NK-92 (cell line): ENCODE data around the gene OVCH1.
"Not testable (repeated sequence)": the region's sequence is repeated elsewhere in the genome, so short reads cannot be mapped to it uniquely, and the experiment has no call there.

ENCODE experiments used
- DNase-seq: peaks from one replicate; lab custom pipeline; 2025; ENCODE audit not compliant: unreplicated experiment; lab: John Stamatoyannopoulos, UW

The OVCH1 gene

DNA sequence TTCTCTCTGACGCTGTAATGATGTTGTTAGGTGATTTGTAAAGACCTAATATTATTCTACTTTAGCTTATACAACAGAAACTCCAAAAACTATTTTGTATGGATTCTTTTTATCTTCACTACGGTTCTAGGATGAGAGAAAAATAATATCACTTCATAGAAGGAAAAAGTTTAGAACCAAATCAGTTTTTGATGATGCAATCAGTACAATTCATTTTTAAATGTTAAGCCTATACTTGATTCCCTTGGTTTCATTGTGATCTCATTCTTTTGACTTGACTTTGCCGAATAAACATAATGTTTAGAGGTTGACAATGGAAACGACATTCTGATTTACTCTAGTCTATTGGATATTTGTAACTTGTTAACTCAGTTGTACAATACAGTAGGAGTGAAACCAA lies 91.9 kb downstream of the OVCH1 start:
- DNase-seq = no peak

DNA sequence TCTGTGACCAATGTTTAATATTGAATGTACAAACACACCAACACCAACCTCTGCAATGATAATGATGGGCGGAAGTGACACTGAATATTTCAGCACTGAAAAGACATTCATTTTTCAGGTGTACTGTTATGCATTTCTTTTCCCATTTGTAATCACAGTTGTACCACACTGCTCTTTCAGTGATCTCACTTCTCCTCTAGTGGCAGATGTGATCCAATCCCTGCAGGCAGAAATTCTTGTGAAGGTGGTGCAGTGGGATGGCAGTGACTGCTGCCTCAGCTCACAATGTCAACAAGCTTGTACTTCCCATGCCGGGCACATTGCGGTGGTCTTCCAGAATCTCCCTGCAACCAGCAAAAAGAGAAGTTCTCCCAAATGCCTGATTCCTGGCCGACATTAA lies 93.5 kb downstream of the OVCH1 start:
- no peak for DNase-seq

DNA sequence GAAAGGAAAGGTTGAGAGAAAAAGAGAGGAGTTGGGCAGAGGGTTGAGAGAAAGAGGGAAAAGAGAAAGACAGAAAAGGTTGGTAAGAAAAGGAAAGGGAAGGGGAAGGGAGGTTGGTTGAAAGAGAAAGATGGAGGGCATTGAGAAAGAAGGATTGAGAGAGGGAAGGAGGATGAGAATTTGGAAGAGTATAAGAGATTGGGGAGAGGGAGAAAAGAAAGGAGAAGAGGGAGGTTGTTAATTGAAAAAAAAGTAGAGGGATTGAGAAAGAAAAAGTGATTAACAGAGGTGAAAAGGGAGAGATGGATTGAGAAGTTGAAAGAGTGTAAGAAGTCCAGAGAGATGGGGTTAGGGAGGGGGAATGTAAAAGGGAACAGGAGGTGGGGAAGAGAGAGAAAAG lies 95.0 kb downstream of the OVCH1 start:
- no peak for DNase-seq

DNA sequence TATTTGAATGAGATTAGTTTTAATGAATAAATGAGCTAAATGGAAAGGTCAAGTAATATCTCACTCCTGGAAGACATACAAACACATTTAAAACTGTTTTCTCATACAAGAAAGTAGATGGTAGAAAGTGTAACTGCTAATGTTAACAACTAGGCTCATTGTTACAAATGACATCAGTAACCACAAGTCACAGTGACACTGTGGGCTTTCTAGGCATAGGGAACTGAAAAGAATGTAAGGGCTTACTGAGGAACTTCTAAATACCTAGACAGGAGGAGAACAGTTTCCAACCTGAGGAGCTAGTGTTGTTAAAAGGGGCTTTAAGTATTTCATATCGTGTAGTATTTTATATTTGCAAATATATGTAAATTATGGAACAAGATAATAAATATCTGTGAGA lies 99.0 kb downstream of the OVCH1 start:
- no peak for DNase-seq

DNA sequence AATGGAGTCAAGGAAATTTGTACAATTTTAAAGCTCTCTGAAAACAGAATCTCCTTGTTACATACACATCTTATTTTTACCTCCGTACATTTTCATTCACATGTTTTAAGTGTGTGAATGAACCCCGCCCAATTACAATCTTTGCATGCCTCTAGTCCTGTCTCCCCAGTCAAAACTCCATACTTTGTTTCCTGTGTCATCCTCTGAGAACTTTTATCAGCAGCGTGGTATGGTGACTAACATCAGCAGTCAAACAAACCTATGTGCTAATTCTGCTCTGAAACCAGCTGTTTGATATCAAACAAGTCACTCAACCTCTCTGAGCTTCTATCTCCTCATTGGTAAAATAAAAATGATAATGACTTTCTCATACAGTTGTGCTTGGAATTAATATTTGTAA lies 100.7 kb downstream of the OVCH1 start:
- DNase-seq = no peak

DNA sequence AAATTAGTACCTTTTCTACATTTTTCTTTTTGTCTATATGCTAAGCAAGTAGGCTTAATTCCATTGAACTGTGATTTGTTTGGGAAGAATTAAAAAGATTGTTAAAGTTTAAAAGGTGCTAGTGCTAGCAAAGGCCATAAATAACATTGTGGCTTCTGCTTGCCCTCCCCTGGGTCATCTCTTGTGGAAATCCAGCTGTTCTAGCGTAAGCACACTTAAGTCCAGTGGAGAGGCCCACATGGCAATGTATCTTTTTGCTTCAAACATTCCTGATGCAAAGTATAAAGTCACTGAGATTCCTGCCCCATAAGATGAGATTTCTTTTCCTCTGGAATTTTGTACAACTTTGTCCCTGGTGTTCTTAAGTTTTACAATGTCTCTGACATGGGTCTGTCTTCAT lies 102.1 kb downstream of the OVCH1 start:
- no peak for DNase-seq

DNA sequence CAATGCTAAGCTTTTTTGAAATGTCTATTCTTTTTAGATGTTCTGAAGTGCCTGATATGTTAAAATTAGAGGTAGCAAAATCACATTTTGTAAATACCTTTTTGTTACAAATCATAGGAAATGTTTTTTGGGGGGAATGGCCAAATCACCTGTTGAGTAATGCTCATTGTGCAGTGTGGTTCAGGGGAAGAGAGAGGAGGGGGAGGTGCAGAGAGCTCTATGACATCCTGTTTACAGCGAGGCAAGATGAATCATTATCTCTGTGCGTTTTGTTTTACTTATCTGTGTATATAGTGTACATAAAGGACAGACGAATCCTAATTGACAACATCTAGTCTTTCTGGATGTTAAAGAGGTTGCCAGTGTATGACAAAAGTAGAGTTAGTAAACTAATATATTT lies 107.1 kb downstream of the OVCH1 start:
- not testable (repeated sequence) for DNase-seq

DNA sequence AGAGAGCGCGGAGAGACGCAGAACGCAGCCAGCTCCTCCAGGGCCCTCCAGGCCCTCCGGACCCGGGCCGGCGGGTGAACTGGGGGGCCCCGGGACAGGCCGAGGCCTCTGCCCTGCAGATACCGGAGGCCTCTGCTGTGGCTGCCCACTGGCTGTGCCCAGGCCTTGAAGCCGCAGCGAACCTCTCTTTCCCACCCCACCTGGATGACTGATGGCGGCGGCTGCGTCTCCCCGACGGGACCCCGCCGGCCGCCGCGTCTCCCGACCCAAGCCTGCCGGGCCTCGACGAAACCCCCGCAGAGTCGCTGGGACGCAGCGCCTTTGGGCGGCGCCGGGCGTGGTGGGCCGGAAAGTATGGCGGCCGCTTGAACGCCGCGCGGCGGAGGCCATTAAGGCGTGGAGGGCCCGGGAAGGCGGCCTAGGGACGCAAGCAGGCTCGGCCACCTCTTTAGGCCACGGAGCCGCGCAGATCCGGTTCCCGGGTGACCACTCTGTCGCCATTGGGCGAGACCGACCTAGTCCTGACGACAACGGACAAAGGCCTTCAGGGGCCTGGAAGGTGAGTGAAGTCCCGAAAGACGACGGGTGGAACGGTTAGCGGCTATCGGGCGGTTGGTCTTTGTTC lies 108.1 kb downstream of the OVCH1 start:
- no peak for DNase-seq

DNA sequence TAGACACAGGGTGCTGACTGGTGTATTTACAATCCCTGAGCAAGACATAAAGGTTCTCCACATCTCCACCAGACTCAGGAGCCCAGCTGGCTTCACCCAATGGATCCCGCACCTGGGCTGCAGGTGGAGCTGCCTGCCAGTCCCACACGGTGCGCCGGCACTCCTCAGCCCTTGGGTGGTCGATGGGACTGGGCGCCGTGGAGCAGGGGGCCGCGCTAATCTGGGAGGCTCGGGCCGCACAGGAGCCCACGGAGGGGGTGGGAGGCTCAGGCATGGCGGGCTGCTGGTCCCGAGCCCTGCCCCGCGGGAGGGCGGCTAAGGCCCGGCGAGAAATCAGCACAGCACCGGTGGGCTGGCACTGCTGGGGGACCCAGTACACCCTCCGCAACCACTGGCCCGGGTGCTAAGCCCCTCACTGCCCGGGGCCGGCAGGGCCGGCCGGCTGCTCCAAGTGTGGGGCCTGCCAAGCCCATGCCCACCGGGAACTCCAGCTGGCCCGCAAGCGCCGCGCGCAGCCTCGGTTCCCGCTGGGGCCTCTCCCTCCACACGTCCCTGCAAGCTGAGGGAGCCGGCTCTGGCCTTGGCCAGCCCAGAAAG lies 111.3 kb downstream of the OVCH1 start:
- DNase-seq = not testable (repeated sequence)

DNA sequence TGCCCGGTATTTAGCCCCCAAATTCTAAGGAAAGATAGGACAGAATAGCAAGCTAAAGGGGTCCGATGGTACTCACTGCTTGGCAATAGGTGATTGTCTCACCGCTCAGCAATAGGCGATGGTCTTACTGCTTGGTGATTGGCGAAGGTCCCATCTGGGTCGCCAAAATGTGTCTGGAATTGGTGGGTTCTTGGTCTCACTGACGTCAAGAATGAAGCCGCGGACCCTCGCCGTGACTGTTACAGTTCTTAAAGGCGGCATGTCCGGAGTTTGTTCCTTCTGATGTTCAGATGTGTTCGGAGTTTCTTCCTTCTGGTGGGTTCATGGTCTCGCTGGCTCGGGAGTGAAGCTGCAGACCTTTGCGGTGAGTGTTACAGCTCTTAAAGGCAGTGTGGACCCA lies 112.3 kb downstream of the OVCH1 start:
- DNase-seq = not testable (repeated sequence)

DNA sequence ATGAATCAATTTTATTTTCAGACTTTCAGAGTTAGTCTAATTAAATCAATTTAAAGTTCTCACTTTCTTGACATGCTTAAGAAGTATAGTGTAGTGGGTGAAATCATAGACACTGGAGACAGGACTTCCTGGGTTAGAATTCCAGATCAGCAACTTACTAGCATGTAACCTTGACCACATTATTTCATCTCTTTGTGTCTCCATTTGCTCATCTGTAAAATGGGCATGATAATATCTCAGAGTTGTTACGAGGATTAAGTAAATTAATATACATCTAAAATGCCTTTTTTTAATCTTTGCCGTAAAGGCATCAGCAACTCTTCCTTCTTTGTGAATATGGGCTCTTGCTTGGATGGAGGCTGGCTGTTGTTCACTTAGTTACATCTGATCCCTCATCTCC lies 115.2 kb downstream of the OVCH1 start:
- no peak for DNase-seq

DNA sequence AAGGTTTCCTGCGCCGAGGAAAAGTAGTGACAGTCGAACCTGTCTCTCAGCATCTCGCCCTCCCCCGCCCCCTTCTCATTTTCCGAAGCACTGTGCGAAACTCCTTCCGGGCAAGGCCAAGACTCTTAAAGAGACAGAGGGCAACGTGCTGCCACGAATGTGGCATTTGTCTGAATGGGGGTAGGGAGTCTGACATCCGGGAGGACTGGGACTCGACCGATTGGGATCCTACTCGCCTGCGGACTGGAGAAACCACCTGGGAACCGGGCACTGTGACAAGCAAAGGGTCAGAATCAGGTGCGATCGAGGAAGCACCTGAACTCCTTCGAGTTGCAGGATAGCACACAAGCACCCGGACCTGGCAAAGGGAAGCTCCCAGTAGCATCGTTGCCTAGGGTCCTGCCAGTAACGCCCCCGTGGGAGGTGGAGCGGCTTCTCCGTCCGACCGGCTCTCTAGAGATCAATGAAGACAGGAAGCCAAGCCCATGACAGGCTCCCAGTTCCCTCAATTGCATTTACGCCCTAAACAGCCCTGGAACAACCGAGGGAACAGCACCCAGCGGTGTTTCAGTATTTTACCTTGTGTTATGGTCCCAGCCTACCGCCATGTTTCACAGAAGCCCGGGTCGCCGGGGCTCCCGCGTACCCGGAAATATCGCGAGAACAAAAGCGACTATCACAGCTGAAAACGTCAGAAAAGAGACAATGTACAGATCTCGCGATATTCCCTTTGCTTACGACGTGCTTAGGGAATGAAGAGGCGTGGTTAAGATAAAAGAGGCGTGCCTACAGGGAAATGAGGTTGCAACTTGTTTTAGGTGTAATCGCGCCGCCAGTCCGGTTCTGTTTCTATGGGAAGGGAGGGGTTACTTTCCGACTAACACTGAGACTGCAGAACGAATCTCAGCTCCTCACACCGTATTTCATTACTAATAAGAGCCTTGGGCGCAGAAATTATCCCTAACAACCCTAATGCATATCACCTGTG lies 116.7 kb downstream of the OVCH1 start, which contains the start of gene ERGIC2:
Gene ERGIC2, minus strand, starts transcription at position 637 of the 988 bp plus-strand sequence. CDS start 9,539 bp downstream, outside the sequence.
- DNase-seq = peak; percentile 73
